Right cardiac atrium (tissue), 5 donors: ENCODE data around the gene TRIM17. TPM values are rescaled to one million over a fixed set of nuclear protein-coding genes. Genes with fewer than 3 reads are reported as not detected.

Experiments
- ATAC-seq, 2 donors: fragments of 200-7000 bp; cut with Tn5 transposase; one replicate each; pipeline versions ENCODE4 v1.8.0 to v1.9.1; 2020; ENCODE audit warnings: moderate library complexity in 2 of 2, mild to moderate bottlenecking in 1 of 2
- DNase-seq, 3 donors: peaks; one replicate each; pipeline ENCODE4 v3.0.0-alpha.2; 2020
- H3K27ac ChIP-seq: one replicate; pipeline ENCODE4 v1.5.1; 2013; ENCODE audit warnings: mild to moderate bottlenecking, low read length, control low read depth, moderate library complexity
- H3K27me3 ChIP-seq: one replicate; pipeline ENCODE4 v1.6.1; 2013; ENCODE audit not compliant: control insufficient read depth, insufficient read depth
- H3K4me1 ChIP-seq: one replicate; pipeline ENCODE4 v1.6.1; 2013; ENCODE audit warnings: low read length; ENCODE audit not compliant: control insufficient read depth, insufficient read depth
- H3K4me3 ChIP-seq: one replicate; pipeline ENCODE4 v1.5.1; 2013; ENCODE audit warnings: low read length, control low read depth
- H3K9me3 ChIP-seq: one replicate; pipeline ENCODE4 v1.6.1; 2013; ENCODE audit warnings: low read length; ENCODE audit not compliant: control insufficient read depth
- WGBS: extraction: QIAGEN DNeasy Blood & Tissue Kit; methylation state at CpG from one replicate; pipeline ENCODE4 v1.1.7; 2013; 5-methylcytosine and 5-hydroxymethylcytosine counted together
- intact Hi-C, 4 donors: fragments of 100-400 bp; cut with DNase I; formaldehyde crosslinking; loops; one replicate each; pipeline versions ENCODE4 v1.11.0 to v1.14.0; 2022 to 2023
- long read RNA-seq, 4 donors: library from polyadenylated mRNA; unstranded; transcript quantifications; one replicate each; pipeline ENCODE4 v2.0.0, GENCODE V29; 2020 to 2021
- polyA plus RNA-seq: library from polyadenylated mRNA; stranded (reverse); fragments of 200-250 nt; gene quantifications from one replicate; pipeline ENCODE4 v1.2.3, GENCODE V29; 2013
- total RNA-seq, 4 donors: library from RNA; stranded (reverse); fragmentation: NEBNext Ultra II Directional; extraction: Animal tissue kit (Norgen Biotek cat#: 25700); gene quantifications; one replicate each; pipeline ENCODE4 v1.2.1, GENCODE V29; 2021
- donor health status: healthy with polysubstance abuse.
- donor health status: DM: no; HTN: yes; CAD: no.
- donor health status: DM: no; HTN: no; CAD: no.
- donor health status: DM: no; HTN: yes; CAD: no; lungs with severe emphysema.
- donor health status: DM: yes; HTN: yes; CAD: no.

Gene TRIM17, protein sequence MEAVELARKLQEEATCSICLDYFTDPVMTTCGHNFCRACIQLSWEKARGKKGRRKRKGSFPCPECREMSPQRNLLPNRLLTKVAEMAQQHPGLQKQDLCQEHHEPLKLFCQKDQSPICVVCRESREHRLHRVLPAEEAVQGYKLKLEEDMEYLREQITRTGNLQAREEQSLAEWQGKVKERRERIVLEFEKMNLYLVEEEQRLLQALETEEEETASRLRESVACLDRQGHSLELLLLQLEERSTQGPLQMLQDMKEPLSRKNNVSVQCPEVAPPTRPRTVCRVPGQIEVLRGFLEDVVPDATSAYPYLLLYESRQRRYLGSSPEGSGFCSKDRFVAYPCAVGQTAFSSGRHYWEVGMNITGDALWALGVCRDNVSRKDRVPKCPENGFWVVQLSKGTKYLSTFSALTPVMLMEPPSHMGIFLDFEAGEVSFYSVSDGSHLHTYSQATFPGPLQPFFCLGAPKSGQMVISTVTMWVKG
- total RNA-seq (1 to 10 TPM in 2 of 4 donors, under 1 TPM in 2; 0.56 to 2.4 (median 1.2) TPM), polyA plus RNA-seq (0.41 TPM)
- long read RNA-seq, donor 1, partial matches to known transcripts, result 0 of 2 reads
- long read RNA-seq, donor 1, other reads (novel, unspliced or antisense), result 2 of 2 reads
- long read RNA-seq, donor 2, result 0 reads
- long read RNA-seq, donor 3, result 0 reads
- long read RNA-seq, donor 4, partial matches to known transcripts, result 0 of 2 reads
- long read RNA-seq, donor 4, other reads (novel, unspliced or antisense), result 2 of 2 reads

DNA sequence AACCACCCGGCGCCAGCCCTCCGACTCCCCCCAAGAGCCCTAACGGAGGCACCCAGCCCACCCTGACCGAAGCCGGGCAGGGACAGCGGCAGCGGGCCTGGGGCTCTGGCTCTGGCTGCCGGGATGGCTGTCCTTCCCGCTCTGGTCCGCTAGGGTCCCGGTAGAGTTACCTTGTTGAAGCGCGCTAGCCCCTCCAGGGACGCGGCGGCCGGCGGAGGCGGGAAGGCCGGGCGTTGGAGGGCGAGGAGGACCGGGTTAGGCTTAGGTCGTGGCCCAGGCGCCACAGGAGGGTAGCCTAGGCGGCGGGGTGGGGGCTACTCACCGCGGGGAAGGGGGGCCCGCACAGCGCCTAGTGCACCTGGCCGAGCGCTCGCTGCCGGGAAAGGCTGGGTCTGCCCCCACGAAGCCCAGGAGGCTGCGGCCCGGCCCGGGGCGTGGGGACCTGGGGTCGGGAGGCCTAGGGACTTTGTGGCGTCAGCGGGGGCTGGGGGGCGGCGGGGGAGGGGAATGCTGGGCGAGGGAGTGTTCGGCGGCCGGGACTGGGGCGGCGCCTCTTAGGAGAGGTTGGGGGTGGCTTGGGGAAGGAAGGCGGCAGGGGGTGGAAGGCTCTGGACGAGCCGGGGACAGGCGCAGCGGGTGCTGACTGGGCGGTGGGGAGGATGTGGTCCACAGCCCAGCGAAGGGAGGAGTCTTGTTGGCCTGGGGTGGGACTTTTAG is at the start of gene TRIM17:
Gene TRIM17, minus strand, starts transcription at position 645 of the 717 bp plus-strand sequence. CDS start 1,789 bp downstream, outside the sequence.
- Histone ChIP-seq H3K4me1 (peaks cover 5% of the 10 kb centered on the region), H3K27me3 (no peaks in the 10 kb centered on the region), H3K4me3 (peak within 1 kb of the TSS; percentile 55), H3K27ac (no peak within 1 kb of the TSS), H3K9me3 (no peaks in the 10 kb centered on the region)
- ATAC-seq, result peak; percentile 71 to 73
- 2% methylated on average over 59 of the region's 59 CpGs for WGBS
- peak; percentile 30 to 79 (median 77) for DNase-seq
- intact Hi-C loops, result no loop called here

DNA sequence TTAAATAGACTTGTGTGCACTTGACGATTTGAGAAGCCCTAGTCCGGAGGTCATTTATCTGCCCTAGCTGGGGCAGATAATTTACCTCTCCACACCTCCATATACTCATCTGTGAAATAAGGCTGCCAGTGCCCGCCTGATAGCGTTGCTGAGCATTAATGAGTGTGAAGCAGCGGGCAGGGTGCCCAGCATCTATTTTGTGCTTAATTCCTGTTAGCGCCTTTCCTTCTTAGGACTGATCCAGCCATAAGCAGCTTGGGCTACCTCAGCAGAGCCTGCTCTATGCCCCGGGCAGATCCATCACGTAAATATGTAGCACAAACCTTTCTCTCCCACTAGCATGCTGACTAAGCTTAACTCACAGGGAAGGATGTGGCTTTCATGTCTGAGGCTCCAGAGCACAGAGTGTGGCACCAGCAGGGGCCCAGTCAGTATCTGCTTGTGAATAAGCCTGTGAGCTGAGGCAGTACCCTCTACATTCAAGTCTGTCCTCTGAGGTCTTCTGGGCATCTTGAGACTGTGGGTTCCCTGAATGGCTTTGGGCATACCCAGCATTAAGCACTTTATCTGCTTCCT is 49.0 kb upstream of the TRIM17 start:
- H3K27me3 ChIP-seq, result no peaks in the 10 kb centered on the region
- no peak overlapping the region for H3K27ac ChIP-seq
- ATAC-seq (no peak), DNase-seq (no peak)
- no peaks in the 10 kb centered on the region for H3K9me3 ChIP-seq
- intact Hi-C loops, result no loop called here
- peaks cover 4% of the 10 kb centered on the region for H3K4me1 ChIP-seq
- 54% methylated on average over 8 of the region's 8 CpGs for WGBS
- no peak overlapping the region for H3K4me3 ChIP-seq

DNA sequence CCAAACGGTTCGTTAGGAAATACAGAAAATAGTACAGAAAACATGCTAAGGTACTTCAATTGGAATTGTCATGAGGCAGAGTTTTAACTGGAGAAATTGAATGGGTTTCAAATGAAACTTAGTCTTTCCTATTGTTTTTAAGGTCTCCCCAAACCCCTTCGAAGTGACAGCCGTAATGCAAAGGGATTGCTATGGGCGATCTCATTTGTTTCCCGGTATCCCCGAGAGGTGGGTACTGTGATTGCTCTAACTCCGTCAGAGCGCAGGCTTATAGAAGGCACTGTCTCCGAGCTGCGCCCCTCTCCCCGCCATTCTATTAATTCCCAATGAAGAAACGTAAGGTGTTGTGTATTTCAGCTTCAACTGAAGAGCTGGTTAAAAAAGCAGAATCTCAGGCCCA is 48.5 kb upstream of the TRIM17 start:
- no peaks in the 10 kb centered on the region for H3K27me3 ChIP-seq
- no peak overlapping the region for H3K27ac ChIP-seq

DNA sequence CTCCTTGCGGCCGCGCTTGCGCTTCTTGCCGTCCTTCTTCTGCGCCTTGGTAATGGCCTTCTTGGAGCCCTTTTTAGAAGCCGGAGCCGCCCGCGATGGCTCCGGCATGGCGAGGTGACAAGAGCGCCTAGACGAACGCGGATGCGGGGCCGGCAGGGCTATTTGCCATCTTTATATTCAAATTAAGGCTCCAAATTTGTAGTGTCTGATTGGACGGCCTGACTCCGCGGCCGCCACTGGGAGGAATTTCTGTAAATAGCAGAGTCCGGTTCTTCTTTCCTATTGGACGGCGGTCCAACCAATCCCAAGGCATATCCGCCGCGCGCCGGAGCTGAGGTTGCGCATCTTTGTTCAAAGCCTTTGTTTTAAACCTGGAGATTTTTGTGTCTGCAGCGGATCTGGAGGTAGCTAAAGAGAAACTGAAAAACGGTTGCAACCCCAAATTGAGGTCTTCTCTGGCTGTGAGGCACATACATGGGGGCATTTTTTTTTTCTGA is 47.9 kb upstream of the TRIM17 start:
- ATAC-seq, result peak; percentile 90 to 91
- Histone ChIP-seq H3K9me3 (no peaks in the 10 kb centered on the region), H3K27me3 (no peaks in the 10 kb centered on the region), H3K4me1 (peaks cover 4% of the 10 kb centered on the region), H3K4me3 (peak overlapping the region; percentile 19), H3K27ac (no peak overlapping the region)
- peak; percentile 76 to 90 (median 84) for DNase-seq
- intact Hi-C loops, result no loop called here
- 3% methylated on average over 33 of the region's 33 CpGs for WGBS

More for the DNA sequence above, 48.5 kb upstream of the TRIM17 start:
- Histone ChIP-seq H3K9me3 (no peaks in the 10 kb centered on the region), H3K4me1 (peaks cover 4% of the 10 kb centered on the region), H3K4me3 (peak overlapping the region; percentile 19)
- no peak for DNase-seq
- 15% methylated on average over 13 of the region's 13 CpGs for WGBS
- no peak for ATAC-seq
- intact Hi-C loops, result no loop called here

DNA sequence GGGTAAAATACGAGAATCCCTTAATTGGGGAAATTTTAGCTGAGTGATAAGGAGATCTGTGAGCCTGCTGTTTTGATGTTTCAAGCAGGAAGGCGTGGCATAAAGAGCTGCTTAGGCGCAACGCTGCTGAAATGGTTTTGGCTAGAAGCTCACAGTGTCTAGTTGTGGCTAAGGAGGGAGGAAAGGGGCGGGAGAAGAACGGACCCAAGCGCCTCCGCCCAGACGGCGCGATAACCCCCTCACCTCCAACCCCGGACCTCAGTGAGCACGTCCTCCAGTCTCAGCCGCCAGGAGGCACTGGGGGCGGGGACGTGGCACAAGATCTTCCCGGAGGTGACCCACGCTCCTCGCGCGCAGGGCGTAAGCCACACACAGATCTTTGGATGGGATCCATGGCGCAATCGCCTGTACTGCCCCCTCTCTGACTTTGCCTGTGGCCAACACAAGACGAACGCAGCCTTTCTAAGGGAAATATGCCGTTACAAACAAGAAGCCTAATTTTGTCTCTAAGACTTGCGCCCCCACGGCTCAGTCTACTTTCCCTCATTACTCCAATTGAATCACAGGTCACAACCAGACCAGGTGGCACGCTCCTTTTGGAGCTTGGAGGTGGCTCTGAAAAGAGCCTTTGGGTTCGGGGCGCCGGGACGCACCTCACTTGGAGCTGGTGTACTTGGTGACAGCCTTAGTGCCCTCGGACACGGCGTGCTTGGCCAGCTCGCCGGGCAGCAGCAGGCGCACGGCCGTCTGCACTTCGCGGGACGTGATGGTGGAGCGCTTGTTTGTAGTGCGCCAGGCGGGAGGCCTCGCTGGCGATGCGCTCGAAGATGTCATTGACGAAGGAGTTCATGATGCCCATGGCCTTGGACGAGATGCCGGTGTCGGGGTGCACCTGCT is 47.1 kb upstream of the TRIM17 start:
- no peak overlapping the region for H3K27ac ChIP-seq
- 2% methylated on average over 54 of the region's 56 CpGs for WGBS
- ATAC-seq, result peak; percentile 57 to 73
- peak; percentile 53 to 83 (median 78) for DNase-seq
- peaks cover 4% of the 10 kb centered on the region for H3K4me1 ChIP-seq
- intact Hi-C loops, result no loop called here
- no peaks in the 10 kb centered on the region for H3K27me3 ChIP-seq
- H3K9me3 ChIP-seq, result no peaks in the 10 kb centered on the region
- no peak overlapping the region for H3K4me3 ChIP-seq

DNA sequence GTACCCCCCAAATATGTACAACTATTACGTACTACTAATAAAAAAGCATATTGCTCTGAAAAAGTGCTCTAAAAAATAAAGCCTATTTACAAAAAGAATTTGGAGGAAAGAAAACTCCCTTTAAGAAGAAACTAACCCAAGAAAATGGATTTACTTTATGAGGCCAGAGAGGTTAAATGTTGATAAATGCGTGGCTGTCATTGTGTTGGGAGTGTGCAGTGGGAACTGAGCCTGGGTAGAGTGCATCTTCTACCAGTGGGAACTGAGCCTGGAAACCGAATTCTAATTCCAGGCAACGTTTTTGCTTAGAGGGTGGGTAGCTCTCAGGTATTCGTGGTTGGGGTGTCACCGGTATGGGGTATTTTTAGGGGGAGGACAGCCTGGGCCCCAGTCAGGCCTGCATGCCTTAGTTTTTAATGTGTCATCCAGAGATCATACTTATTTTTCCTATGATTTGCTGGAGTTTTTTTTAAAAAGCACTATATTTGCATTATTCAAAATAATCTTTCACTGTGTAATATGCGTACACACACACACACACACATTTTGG is 46.4 kb upstream of the TRIM17 start:
- no peaks in the 10 kb centered on the region for H3K27me3 ChIP-seq
- no peak overlapping the region for H3K4me3 ChIP-seq
- intact Hi-C loops, result no loop called here
- WGBS, result 58% methylated on average over 7 of the region's 7 CpGs
- peaks cover 4% of the 10 kb centered on the region for H3K4me1 ChIP-seq
- no peak for ATAC-seq
- DNase-seq, result no peak
- H3K9me3 ChIP-seq, result no peaks in the 10 kb centered on the region
- no peak overlapping the region for H3K27ac ChIP-seq

DNA sequence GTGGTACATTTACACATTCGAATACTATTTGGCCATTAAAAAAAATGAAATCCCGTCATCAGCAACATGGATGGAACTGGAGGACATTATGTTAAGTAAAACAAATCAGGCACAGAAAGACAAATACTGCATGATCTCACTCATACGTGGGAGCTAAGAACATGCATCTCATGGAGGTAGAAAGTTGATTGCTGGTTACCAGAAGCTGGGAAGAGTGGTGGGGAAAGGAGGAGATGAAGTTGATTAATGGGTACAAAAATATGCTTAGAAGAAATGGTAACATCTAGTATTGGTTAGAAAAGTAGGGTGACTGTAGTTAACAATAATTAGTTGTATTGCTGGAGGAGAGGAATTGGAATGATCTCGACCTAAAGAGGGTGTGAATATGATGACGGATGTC is 45.9 kb upstream of the TRIM17 start:
- DNase-seq (no peak), ATAC-seq (no peak)
- Histone ChIP-seq H3K9me3 (no peaks in the 10 kb centered on the region), H3K27me3 (no peaks in the 10 kb centered on the region), H3K4me1 (peaks cover 4% of the 10 kb centered on the region), H3K27ac (no peak overlapping the region), H3K4me3 (no peak overlapping the region)
- intact Hi-C loops, result no loop called here
- whole genome bisulfite sequencing, result 81% methylated on average over 5 of the region's 5 CpGs

DNA sequence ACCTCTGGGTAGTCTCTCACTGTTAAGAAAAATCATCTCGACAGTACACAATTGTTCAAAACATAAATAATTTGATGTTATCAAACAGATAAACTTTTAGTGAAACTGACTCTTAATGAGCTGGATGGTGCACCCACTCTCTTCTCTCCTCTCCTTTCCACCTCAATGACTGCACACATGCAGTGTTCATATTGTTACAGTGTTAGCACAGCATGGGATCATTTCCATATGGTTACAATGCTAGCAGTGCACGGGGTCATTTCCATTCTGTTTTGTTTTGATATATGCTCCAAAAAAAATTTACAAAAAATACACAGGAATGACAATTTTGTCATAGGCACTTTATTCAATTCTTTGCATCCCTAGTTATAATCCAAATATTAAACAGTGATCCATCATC is 44.2 kb upstream of the TRIM17 start:
- DNase-seq, result no peak
- whole genome bisulfite sequencing, result 82% methylated on average over 2 of the region's 2 CpGs
- ATAC-seq, result no peak
- Histone ChIP-seq H3K4me3 (no peak overlapping the region), H3K9me3 (no peaks in the 10 kb centered on the region), H3K4me1 (peaks cover 4% of the 10 kb centered on the region), H3K27ac (no peak overlapping the region), H3K27me3 (no peaks in the 10 kb centered on the region)
- intact Hi-C loops, result no loop called here

DNA sequence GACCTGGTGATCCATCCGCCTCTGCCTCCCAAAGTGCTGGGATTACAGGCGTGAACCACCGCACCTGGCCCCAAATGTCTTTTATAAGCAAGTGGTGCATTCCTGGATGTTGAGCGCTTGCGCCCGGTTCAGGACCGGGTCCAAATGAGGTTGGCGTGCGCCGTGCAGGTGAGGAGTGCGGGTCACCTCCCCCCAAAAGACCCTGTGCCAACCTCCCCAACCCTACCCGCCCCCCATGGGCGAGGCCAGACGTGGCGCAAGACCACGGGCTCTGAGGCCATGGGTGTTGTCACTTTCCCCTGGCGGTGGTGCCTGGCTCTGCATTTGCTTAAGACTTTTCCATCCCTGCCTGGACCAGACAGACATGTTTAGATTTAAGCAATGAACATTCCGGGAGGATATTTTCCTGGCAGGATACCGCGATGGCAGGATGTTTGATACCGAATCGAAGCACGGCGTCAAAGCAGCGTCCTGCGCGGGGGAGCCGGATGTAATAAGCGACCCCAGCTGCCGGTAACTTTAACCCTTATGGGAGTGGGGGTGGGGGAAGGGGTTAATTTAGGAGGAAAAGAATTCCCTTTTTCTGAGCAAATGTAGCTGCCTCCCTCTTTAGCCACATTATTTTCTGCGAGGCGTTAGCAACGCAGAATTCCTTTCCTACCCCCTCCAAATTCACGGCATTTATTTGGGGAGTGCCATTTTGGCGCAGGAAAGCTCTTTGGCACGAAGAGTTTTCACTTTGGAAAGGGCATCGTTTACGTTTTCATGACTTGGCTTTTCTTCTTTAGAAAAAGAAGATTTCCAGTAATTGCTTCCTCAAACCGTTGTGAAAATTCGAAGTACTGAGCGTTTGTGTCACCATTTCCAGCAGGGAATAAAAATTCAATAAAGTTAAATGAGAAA is 42.7 kb upstream of the TRIM17 start:
- Histone ChIP-seq H3K9me3 (no peaks in the 10 kb centered on the region), H3K4me3 (peak overlapping the region; percentile 49), H3K27ac (peak overlapping the region; percentile 8), H3K4me1 (peaks cover 4% of the 10 kb centered on the region), H3K27me3 (no peaks in the 10 kb centered on the region)
- ATAC-seq (peak; percentile 58 to 64), DNase-seq (peak; percentile 75 to 90 (median 87))
- intact Hi-C loops, result no loop called here
- WGBS, result 7% methylated on average over 41 of the region's 41 CpGs
